Heart left ventricle (tissue), 16 donors: ENCODE data around the gene ACVRL1. TPM values are rescaled to one million over a fixed set of nuclear protein-coding genes. Genes with fewer than 3 reads are reported as not detected.

Experiments
- ATAC-seq, 4 donors: fragments of 200-7000 bp; cut with Tn5 transposase; one replicate each; pipeline ENCODE4 v1.9.1; 2020 to 2022; ENCODE audit warnings: moderate library complexity in 4 of 4, mild to moderate bottlenecking in 3 of 4, moderate number of reproducible peaks in 1 of 4
- DNase-seq, 5 donors: peaks; one replicate each; pipeline ENCODE4 v3.0.0-alpha.2; 2020
- H3K27ac ChIP-seq, 12 donors: fragments of 200-600 bp; sonication (generic) in 4 of 12; one replicate each; pipeline versions ENCODE4 v1.5.0 to v1.8.0; 2016 to 2022; ENCODE audit warnings: mild to moderate bottlenecking in 2 of 12
- H3K27me3 ChIP-seq, 9 donors: fragments of 200-600 bp; sonication (generic) in 2 of 9; one replicate each; pipeline versions ENCODE4 v1.5.1 to v1.8.0; 2016 to 2022; ENCODE audit warnings: mild to moderate bottlenecking in 3 of 9
- H3K36me3 ChIP-seq, 9 donors: fragments of 200-600 bp; sonication (generic) in 2 of 9; one replicate each; pipeline versions ENCODE4 v1.5.0 to v1.8.0; 2018 to 2022; ENCODE audit warnings: mild to moderate bottlenecking in 2 of 9
- H3K4me1 ChIP-seq, 12 donors: fragments of 200-600 bp; sonication (generic) in 4 of 12; one replicate each; pipeline versions ENCODE4 v1.5.0 to v1.8.0; 2016 to 2022; ENCODE audit warnings: mild to moderate bottlenecking in 3 of 12
- H3K4me3 ChIP-seq, 12 donors: fragments of 200-600 bp; sonication (generic) in 4 of 12; one replicate each; pipeline versions ENCODE4 v1.5.0 to v1.8.0; 2017 to 2022; ENCODE audit warnings: mild to moderate bottlenecking in 9 of 12, moderate library complexity in 4 of 12
- H3K9me3 ChIP-seq, 12 donors: fragments of 200-600 bp; sonication (generic) in 4 of 12; one replicate each; pipeline versions ENCODE4 v1.5.0 to v1.8.0; 2016 to 2022; ENCODE audit warnings: mild to moderate bottlenecking in 1 of 12
- POLR2A ChIP-seq, 2 donors: fragments of 450-650 bp; IDR thresholded peaks; one replicate each; pipeline ENCODE4 v1.6.1; 2017; ENCODE audit warnings: antibody characterized with exemption in 2 of 2, mild to moderate bottlenecking in 2 of 2, moderate library complexity in 2 of 2
- WGBS, 4 donors: extraction: QIAGEN DNeasy Blood & Tissue Kit in 2 of 4; methylation state at CpG; one replicate each; pipeline versions ENCODE4 v1.1.5 to v1.1.7; 2013 to 2018; 5-methylcytosine and 5-hydroxymethylcytosine counted together
- intact Hi-C, 10 donors: fragments of 100-400 bp; cut with DNase I; formaldehyde crosslinking; loops; one replicate each; pipeline versions ENCODE4 v1.11.1 to v1.14.2; 2022
- polyA plus RNA-seq, 2 donors: library from polyadenylated mRNA; stranded (reverse); fragments of 200-250 nt; gene quantifications; one replicate each; pipeline ENCODE4 v1.2.3, GENCODE V29; 2013
- total RNA-seq, 9 donors: library from RNA; depleted of rRNA in 2 of 9; stranded (reverse); fragments of >200 nt in 2 of 9; fragmentation: NEBNext Ultra II Directional in 3 of 9; extraction: Animal tissue kit (Norgen Biotek cat#: 25700) in 3 of 9; gene quantifications; one replicate each; pipeline versions ENCODE4 v1.1.0 to v1.2.4, GENCODE V29; 2016 to 2023
- TF ChIP-seq, protein P1 (sequence below), 12 donors: fragments of 200-600 bp; sonication (generic) in 4 of 12; IDR thresholded peaks; one replicate each; pipeline versions ENCODE4 v1.5.0 to v1.8.0; 2018 to 2022; ENCODE audit warnings: antibody characterized with exemption in 12 of 12, mild to moderate bottlenecking in 5 of 12
- donor health status: ischemic (EF 13 %, LVEDD 7.1; RV severe dilation, severe dysfunction).
- donor health status: healthy with polysubstance abuse.
- donor health status: DM: no; HTN: yes; CAD: no.
- donor health status: DM: no; HTN: no; CAD: no.
- donor health status: ischemic (EF 25% LVEDD 6.9; RV normal size, moderate dysfunction).
- donor health status: ischemic (EF 25% LVEDD 5.7; RV mildly dilated, moderate dysfunction).
- donor health status: healthy.
- donor health status: DM: yes; HTN: yes; CAD: no.
- donor health status: ischemic (EF 35%, LVEDD 5.7; RV mildly dilated, moderate dysfunction).
- donor health status: nonischemic (EF 11% LVEDD 7.7; RV severe dilation, severe dysfunction).
- donor health status: DM: yes; HTN: yes; CAD: no.
- donor health status: PGD.
- donor health status: ischemic (EF 29% LVEDD 5.4; RV normal size, mild dysfunction).
- donor health status: nonischemic (EF 23%, LVEDD 6.1; RV moderate dilation, normal function).

The ACVRL1 gene
- total and polyA plus RNA-seq, 11 donors = 20.5 to 116 (median 33.4) TPM

DNA sequence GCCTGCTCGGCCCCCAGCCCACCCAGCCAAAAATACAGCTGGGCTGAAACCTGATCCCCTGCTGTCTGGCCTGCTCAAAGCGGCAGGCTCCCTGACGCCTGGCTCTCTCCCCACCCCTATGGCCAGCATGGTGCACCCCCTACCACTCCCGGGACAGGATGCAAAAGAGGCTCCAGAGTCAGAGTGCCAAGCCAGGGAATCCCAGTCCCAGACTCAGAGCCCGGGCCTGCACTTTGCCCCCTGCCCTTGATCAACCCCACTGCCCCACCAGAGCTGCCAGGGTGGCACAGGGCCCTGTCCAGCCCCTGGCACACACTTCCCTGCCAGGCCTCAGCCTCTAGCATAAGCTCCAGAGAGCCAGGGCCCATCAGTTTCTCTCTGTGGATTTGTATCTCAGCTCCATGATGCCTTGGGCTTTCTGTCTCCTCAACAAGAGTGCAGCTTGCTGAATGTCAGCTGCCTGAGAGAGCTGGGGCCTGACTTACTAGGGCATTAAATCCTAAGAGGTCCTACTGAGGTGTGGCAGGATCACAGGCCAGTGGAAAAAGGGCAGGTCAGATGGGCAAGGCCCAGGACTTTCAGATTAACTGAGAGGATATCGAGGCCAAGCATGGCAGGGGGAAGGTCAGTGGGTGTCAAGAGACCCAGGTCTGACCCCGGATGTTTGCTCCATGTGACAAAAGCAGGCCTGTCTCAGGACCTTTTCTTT lies 13.9 kb downstream of the ACVRL1 start:
- Histone ChIP-seq H3K9me3 (no peaks in the 10 kb centered on the region), H3K4me3 (no peak overlapping the region), H3K27ac (peak overlapping the region in 1 of 12 donors; percentile 77), H3K36me3 (peaks cover 0 to 40% (median 18%) of the 10 kb centered on the region in 9 donors), H3K4me1 (peaks cover 0 to 59% (median 33%) of the 10 kb centered on the region in 12 donors), H3K27me3 (no peaks in the 10 kb centered on the region)
- TF ChIP-seq, protein P1, sequence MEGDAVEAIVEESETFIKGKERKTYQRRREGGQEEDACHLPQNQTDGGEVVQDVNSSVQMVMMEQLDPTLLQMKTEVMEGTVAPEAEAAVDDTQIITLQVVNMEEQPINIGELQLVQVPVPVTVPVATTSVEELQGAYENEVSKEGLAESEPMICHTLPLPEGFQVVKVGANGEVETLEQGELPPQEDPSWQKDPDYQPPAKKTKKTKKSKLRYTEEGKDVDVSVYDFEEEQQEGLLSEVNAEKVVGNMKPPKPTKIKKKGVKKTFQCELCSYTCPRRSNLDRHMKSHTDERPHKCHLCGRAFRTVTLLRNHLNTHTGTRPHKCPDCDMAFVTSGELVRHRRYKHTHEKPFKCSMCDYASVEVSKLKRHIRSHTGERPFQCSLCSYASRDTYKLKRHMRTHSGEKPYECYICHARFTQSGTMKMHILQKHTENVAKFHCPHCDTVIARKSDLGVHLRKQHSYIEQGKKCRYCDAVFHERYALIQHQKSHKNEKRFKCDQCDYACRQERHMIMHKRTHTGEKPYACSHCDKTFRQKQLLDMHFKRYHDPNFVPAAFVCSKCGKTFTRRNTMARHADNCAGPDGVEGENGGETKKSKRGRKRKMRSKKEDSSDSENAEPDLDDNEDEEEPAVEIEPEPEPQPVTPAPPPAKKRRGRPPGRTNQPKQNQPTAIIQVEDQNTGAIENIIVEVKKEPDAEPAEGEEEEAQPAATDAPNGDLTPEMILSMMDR (IDR thresholded peaks at IDR 0.05) = no peak
- TF ChIP-seq POLR2A (IDR thresholded peaks at IDR 0.05) = no peak
- 74 to 92% (median 84%) methylated on average over 5 to 7 of the region's 7 CpGs for WGBS, 4 donors
- DNase-seq (no peak), ATAC-seq (no peak)
- intact Hi-C loops = loop anchor here in 1 of 10 donors (10.0 kb wide), 1 partner anchor 54 kb away; no protein-coding TSS in a partner anchor

DNA sequence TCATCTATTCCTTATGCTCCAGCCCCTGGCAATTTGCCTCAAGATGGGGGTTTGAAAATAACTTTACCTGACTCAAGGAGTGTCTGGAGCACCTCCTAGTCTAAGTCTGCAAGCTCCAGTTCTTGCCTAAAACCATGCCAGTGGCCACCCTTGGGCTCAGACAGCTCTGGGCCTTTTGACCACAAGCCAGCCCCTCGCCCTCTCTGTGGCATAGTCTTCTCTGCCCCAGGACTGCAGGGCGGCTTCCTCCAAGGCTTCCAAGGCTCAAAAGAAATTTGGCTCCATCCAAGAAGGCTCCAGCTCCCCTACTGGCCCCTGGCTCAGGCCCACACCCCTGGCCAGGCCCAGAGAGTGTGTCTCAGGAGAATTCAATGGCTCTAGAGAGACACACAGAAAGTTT lies 14.8 kb downstream of the ACVRL1 start:
- intact Hi-C loops = loop anchor here in 6 of 10 donors (2.0 to 10.0 kb wide), 3 partner anchors 25 to 53 kb away; no protein-coding TSS in a partner anchor
- ATAC-seq (no peak), DNase-seq (no peak)
- TF ChIP-seq, protein P1 (IDR thresholded peaks at IDR 0.05) = no peak
- TF ChIP-seq POLR2A (IDR thresholded peaks at IDR 0.05) = no peak
- H3K4me1 ChIP-seq = peaks cover 0 to 61% (median 35%) of the 10 kb centered on the region in 12 donors
- no peaks in the 10 kb centered on the region for H3K27me3 ChIP-seq
- no peak overlapping the region for H3K4me3 ChIP-seq
- H3K9me3 ChIP-seq = no peaks in the 10 kb centered on the region
- WGBS, 4 donors = 88 to 97% (median 92%) methylated on average over 2 of the region's 2 CpGs
- H3K27ac ChIP-seq = peak overlapping the region in 11 of 12 donors; percentile 51 to 92 (median 77)
- H3K36me3 ChIP-seq = peaks cover 0 to 31% (median 17%) of the 10 kb centered on the region in 9 donors

DNA sequence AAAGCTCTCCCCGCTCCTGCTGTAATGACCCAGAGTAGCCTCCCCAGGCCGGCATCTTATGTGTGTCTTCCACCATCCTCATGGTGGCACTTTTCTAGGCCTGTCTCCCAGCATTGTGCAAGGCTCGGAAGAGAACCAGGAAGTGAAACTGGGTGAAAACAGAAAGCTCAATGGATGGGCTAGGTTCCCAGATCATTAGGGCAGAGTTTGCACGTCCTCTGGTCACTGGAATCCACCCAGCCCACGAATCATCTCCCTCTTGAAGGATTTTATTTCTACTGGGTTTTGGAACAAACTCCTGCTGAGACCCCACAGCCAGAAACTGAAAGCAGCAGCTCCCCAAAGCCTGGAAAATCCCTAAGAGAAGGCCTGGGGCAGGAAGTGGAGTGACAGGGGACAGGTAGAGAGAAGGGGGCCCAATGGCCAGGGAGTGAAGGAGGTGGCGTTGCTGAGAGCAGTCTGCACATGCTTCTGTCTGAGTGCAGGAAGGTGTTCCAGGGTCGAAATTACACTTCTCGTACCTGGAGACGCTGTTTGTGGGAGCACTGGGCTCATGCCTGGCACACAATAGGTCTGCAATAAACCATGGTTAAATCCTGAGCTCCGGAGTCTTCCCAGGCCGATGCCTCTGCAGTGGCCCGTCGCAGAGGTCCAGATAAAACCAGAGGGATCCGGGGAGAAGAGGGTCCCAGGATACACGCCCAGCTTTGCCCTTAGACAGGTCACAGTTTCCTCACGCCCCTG lies 15.6 kb downstream of the ACVRL1 start:
- peak overlapping the region in 8 of 12 donors; percentile 5 to 43 (median 26) for H3K4me3 ChIP-seq
- peaks cover 0 to 31% (median 11%) of the 10 kb centered on the region in 9 donors for H3K36me3 ChIP-seq
- TF ChIP-seq, protein P1 (IDR thresholded peaks at IDR 0.05) = peak in 1 of 12 donors; percentile 10
- TF ChIP-seq POLR2A (IDR thresholded peaks at IDR 0.05) = no peak
- peaks cover 0 to 53% (median 29%) of the 10 kb centered on the region in 12 donors for H3K4me1 ChIP-seq
- no peaks in the 10 kb centered on the region for H3K9me3 ChIP-seq
- ATAC-seq = peak; percentile 41 to 68 (median 58)
- no peaks in the 10 kb centered on the region for H3K27me3 ChIP-seq
- intact Hi-C loops = loop anchor here in 6 of 10 donors (1.0 to 10.0 kb wide), 4 partner anchors 25 to 52 kb away; no protein-coding TSS in a partner anchor
- WGBS, 4 donors = 45 to 54% (median 47%) methylated on average over 14 to 16 of the region's 16 CpGs
- peak in 3 of 5 donors; percentile 55 to 70 (median 66) for DNase-seq
- H3K27ac ChIP-seq = peak overlapping the region; percentile 51 to 92 (median 77)
